MM.1S (cell line): Measurements from ENCODE around the gene RAB3B.
A peak's percentile ranks its signal among the peaks of the same experiment; 100 is the strongest.

Experiments
- DNase-seq: peaks from one replicate; pipeline ENCODE4 v3.0.0-alpha.2; 2015
- H2AFZ ChIP-seq: fragments of 300-600 bp; sonication (generic); 2 replicates; pipeline ENCODE4 v1.6.0; 2016; ENCODE audit warnings: antibody characterized with exemption, low read length
- H3F3A ChIP-seq: fragments of 300-600 bp; sonication (generic); 2 replicates; pipeline ENCODE4 v1.6.1; 2016; ENCODE audit warnings: mild to moderate bottlenecking, antibody characterized with exemption, low read length, moderate library complexity, mixed read lengths; ENCODE audit not compliant: insufficient read depth
- H3K27ac ChIP-seq: fragments of 300-600 bp; sonication (generic); 2 replicates; pipeline ENCODE4 v1.5.1; 2016; ENCODE audit warnings: mild to moderate bottlenecking, low read length
- H3K27me3 ChIP-seq: fragments of 300-600 bp; sonication (generic); replicated peaks from 2 replicates; pipeline ENCODE4 v1.6.0; 2016; ENCODE audit warnings: low read length; ENCODE audit not compliant: insufficient read depth
- H3K36me3 ChIP-seq: fragments of 300-600 bp; sonication (generic); replicated peaks from 2 replicates; pipeline ENCODE4 v1.6.1; 2016; ENCODE audit warnings: mild to moderate bottlenecking, low read length, mixed read lengths; ENCODE audit not compliant: insufficient read depth
- H3K4me1 ChIP-seq: fragments of 300-600 bp; sonication (generic); 2 replicates; pipeline ENCODE4 v1.6.1; 2016; ENCODE audit warnings: low read length, mixed read lengths
- H3K4me2 ChIP-seq: fragments of 300-600 bp; sonication (generic); 2 replicates; pipeline ENCODE4 v1.6.0; 2016; ENCODE audit warnings: low read depth, low read length
- H3K4me3 ChIP-seq: fragments of 300-600 bp; sonication (generic); 2 replicates; pipeline ENCODE4 v1.5.1; 2016; ENCODE audit warnings: low read length, mixed read lengths
- H3K79me2 ChIP-seq: fragments of 300-600 bp; sonication (generic); 2 replicates; pipeline ENCODE4 v1.6.1; 2016; ENCODE audit warnings: mixed run types, low read length, mixed read lengths
- H3K9ac ChIP-seq: fragments of 300-600 bp; sonication (generic); 2 replicates; pipeline ENCODE4 v1.6.1; 2016; ENCODE audit warnings: low read length, mixed read lengths
- H3K9me2 ChIP-seq: fragments of 300-600 bp; sonication (generic); replicated peaks from 2 replicates; pipeline ENCODE4 v1.6.1; 2016; ENCODE audit warnings: mild to moderate bottlenecking, low read length, mixed read lengths; ENCODE audit not compliant: insufficient read depth
- H3K9me3 ChIP-seq: fragments of 300-600 bp; sonication (generic); replicated peaks from 2 replicates; pipeline ENCODE4 v1.6.1; 2016; ENCODE audit warnings: mild to moderate bottlenecking, low read length, mixed read lengths; ENCODE audit not compliant: insufficient read depth
- H4K20me1 ChIP-seq: fragments of 300-600 bp; sonication (generic); 2 replicates; pipeline ENCODE4 v1.6.1; 2016; ENCODE audit warnings: mild to moderate bottlenecking, low read length, moderate library complexity, mixed read lengths; ENCODE audit not compliant: insufficient read depth
- EZH2 ChIP-seq: fragments of 300-600 bp; sonication (generic); optimal IDR thresholded peaks from 2 replicates; pipeline ENCODE3; 2017; ENCODE audit warnings: low read depth, mild to moderate bottlenecking, antibody characterized with exemption, low read length, mixed read lengths
- EZH2phosphoT487 ChIP-seq: fragments of 300-600 bp; sonication (generic); IDR thresholded peaks from 2 replicates; pipeline ENCODE4 v1.6.1; 2018; ENCODE audit warnings: antibody characterized with exemption, low read length
- TF ChIP-seq, protein P1 (sequence below): fragments of 300-600 bp; sonication (generic); IDR thresholded peaks from 2 replicates; pipeline ENCODE4 v1.5.1; 2016; ENCODE audit warnings: antibody characterized with exemption, low read length, mixed read lengths

The RAB3B gene

DNA sequence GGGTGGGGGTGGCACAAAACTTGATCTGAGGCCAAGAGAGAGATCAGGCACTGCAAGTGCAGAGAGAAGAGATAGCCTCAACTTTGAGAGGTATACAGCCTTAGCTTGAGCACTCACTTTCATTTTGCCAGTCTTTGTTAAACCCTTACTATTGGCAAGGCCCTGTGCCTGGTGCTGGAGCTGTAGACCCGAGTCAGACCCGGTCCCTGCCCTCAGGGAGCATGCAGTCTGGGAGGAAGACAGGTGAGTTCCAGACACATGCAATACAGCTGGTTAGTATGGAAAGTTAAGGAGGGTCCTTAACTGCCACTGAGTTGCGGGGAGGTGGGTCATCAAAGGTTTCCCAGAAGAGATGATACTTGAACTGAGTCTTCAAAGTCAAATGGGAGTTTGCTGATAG is 31.7 kb downstream of the RAB3B start:
- H3F3A ChIP-seq: peaks cover 37% of the 10 kb centered on the region
- no peaks in the 10 kb centered on the region for H4K20me1 ChIP-seq

DNA sequence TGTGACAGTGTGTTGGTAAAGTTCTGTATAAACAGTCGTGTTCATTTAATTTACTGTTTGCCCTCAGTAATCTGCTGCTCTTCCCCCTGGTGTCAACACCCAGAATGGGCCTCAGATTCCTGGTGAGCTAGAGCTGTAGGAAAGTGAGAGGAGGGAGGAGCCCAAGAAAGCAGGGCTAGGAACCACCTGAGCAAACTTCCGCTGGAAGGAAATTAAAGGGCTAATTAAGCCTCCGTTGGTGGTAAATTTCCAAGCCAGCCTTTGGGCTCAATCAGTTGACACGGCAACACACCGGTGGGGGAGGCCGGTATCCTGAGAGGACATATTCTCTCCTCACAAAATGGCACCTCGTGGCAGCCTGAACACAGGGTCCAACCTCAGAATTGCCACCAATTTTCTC is 32.9 kb downstream of the RAB3B start:
- Histone ChIP-seq H4K20me1 (no peaks in the 10 kb centered on the region), H3K9me3 (no peaks in the 10 kb centered on the region), H3K9ac (no peak overlapping the region), H3K4me1 (peaks cover 90% of the 10 kb centered on the region), H3K27ac (no peak overlapping the region), H3K27me3 (no peaks in the 10 kb centered on the region), H3K4me3 (no peak overlapping the region), H3F3A (peaks cover 28% of the 10 kb centered on the region), H3K79me2 (peaks cover 30% of the 10 kb centered on the region), H2AFZ (no peak overlapping the region), H3K36me3 (no peaks in the 10 kb centered on the region), H3K9me2 (no peaks in the 10 kb centered on the region), H3K4me2 (no peak overlapping the region)
- no peak for DNase-seq
- TF ChIP-seq, protein P1, sequence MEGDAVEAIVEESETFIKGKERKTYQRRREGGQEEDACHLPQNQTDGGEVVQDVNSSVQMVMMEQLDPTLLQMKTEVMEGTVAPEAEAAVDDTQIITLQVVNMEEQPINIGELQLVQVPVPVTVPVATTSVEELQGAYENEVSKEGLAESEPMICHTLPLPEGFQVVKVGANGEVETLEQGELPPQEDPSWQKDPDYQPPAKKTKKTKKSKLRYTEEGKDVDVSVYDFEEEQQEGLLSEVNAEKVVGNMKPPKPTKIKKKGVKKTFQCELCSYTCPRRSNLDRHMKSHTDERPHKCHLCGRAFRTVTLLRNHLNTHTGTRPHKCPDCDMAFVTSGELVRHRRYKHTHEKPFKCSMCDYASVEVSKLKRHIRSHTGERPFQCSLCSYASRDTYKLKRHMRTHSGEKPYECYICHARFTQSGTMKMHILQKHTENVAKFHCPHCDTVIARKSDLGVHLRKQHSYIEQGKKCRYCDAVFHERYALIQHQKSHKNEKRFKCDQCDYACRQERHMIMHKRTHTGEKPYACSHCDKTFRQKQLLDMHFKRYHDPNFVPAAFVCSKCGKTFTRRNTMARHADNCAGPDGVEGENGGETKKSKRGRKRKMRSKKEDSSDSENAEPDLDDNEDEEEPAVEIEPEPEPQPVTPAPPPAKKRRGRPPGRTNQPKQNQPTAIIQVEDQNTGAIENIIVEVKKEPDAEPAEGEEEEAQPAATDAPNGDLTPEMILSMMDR: no peak
- no peak for TF ChIP-seq EZH2
- TF ChIP-seq EZH2phosphoT487: no peak

More for the DNA sequence above, 31.7 kb downstream of the RAB3B start:
- no peaks in the 10 kb centered on the region for H3K9me3 ChIP-seq
- H3K79me2 ChIP-seq: peaks cover 29% of the 10 kb centered on the region
- H3K27ac ChIP-seq: no peak overlapping the region
- H2AFZ ChIP-seq: no peak overlapping the region
- H3K9me2 ChIP-seq: no peaks in the 10 kb centered on the region
- TF ChIP-seq, protein P1: no peak
- TF ChIP-seq EZH2phosphoT487 (no peak), EZH2 (no peak)
- H3K4me1 ChIP-seq: peaks cover 89% of the 10 kb centered on the region
- no peak overlapping the region for H3K4me3 ChIP-seq
- DNase-seq: no peak
- no peaks in the 10 kb centered on the region for H3K36me3 ChIP-seq
- no peak overlapping the region for H3K4me2 ChIP-seq
- H3K27me3 ChIP-seq: no peaks in the 10 kb centered on the region
- no peak overlapping the region for H3K9ac ChIP-seq

DNA sequence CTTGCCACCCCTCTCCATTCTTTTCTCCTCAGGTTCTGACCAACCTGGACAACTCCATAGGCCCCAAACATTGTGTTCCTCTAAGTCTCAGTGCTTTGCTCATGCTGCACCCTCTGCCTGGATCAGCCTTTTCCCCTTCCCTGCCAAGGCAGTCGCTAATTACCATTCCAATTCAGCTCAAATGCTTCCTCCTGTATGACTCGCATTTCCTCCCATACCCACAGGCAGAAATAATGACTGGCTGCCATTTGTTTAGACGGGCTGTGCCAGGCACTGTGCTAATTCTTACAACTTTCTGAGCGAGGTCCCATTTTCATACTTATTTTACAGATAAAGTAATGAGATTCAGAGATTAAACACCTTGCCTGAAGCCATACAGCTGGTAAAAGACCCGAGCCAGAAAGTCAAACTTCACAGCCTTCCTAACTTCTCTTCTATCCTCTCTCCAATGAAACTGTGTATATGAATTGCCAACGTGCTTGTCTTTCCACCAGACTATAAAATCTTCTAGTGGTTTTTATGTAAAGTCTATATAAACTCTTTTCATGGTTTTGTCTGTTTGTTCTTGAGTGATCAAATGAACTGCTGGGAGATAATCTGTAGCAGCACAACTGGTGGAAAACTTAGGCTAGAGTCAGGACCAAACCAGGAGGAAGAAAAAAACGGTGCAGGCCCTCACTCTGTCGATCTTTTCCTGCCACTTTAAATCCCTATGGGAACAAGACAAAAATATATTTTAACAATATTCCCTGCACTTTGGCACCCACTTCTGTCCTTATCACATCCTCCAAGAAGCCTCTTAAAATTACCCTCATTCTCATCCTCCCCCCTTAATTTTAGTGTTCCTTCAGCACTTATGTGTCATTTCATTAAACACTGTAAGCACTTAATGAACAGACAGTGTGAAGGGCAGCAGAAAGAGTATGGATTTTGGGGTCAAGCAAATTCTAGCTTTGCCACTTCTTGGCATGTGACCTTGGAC is 33.7 kb downstream of the RAB3B start:
- Histone ChIP-seq H3K9ac (peak overlapping the region; percentile 44; the same call in 1 of the 2 replicates), H2AFZ (peak overlapping the region; percentile 46), H3F3A (peaks cover 20% of the 10 kb centered on the region), H3K9me3 (no peaks in the 10 kb centered on the region), H3K4me1 (peaks cover 89% of the 10 kb centered on the region), H3K36me3 (no peaks in the 10 kb centered on the region), H3K9me2 (no peaks in the 10 kb centered on the region), H4K20me1 (no peaks in the 10 kb centered on the region), H3K27ac (peak overlapping the region; percentile 85), H3K4me3 (no peak overlapping the region), H3K4me2 (peak overlapping the region; percentile 69), H3K79me2 (peaks cover 27% of the 10 kb centered on the region), H3K27me3 (no peaks in the 10 kb centered on the region)
- TF ChIP-seq, protein P1: no peak
- TF ChIP-seq EZH2 (no peak), EZH2phosphoT487 (no peak)
- DNase-seq: no peak
